SH-SY5Y (cell line): ENCODE results near the gene FGB.

Experiments used
- GATA2 ChIP-seq: IDR thresholded peaks from 2 replicates; pipeline ENCODE4 v1.6.1; 2011; ENCODE audit warnings: mild to moderate bottlenecking, low read depth, low read length
- GATA3 ChIP-seq: IDR thresholded peaks from 2 replicates; pipeline ENCODE4 v1.6.1; 2011; ENCODE audit warnings: low read depth, mild to moderate bottlenecking, low read length, moderate library complexity

GRCh38 chr4:154618708-154619315 lies 56.0 kb downstream of the FGB start:
- no peak for TF ChIP-seq GATA3
- no peak for TF ChIP-seq GATA2
